ENCODE results near the gene SETDB1.

Gene SETDB1

DNA sequence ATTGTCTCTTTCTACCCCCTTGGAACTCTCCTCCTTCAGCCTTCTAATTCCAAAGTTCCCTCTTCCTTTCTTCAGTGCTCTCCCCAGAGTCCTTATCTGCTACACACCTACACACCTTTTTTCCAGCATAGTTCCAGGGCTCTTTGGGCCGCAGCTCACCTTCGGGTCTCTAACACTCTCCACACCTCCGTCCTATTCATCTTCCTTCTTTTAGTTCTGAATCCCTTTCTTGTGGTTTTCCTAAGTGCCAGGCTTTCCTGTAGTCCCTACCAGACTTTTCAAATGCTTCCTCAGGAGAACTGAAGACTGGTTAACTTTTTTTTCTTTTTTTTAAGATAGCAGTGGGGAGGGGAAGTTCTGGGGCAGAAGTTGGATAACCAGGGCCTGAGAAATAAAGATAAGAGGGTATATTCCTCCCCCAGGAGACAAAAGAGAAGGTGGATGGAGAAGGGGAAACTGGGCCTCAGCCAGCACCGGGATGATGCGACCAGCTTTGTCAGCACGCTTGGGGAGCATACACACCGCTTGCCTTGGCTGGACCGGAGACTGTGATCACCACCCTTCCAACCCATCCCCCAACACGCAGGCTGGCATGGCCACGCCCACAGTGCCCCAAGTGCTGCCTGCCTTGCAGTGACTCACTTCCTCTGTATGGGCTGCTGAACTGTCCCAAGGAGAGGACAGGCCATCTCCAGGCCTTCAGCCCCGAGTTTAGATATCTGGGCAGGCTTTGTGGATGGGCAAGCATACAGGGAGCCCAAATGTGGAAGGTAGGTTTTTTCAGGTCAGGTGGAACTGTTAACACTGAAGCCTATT lies 50.9 kb downstream of the SETDB1 start:
- peak; percentile 76 for DNase-seq

DNA sequence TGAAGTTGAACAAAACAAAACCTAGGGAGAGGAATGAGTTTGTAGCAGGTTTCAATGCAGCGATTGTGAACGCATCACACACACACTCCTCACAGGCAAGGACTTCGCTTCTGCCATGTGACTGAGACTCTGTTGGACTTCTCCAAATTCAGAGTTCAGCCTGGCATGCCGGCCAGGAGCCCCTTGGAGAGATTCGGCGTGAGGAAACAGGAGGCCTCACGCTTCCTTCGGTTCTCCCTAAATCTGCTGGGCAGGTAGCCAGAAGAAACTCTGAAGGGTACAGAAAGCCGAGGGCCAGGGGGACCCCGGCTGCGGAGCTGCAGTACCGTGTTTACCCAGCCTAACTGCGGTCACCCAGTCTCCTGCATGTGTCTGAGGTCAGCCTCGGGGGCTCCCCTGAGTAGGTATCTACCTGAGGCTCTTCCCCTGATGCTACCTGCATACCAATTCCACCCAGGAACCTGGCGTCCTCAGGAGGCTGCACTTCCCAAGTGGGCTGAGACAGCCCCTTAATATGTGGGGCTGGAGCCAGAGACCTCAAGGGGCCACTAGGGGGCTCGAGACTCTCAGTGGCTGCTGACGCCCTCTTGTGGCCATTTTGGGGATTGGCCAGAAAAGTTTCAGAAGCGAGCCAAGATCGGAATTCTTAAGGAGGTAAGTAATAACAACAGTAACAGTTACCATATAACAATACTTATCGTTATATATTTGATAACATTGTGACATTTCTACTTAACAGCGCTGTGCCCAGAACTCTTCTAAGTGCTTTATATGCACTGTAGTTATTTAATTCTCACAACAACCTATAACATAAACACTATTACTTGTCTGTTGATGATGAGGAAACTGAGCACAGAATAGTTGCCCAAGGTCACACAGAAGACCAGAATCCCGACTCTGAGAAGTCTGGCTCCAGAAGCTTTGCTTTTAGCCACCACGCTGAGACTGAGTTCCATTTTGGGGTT lies 53.2 kb downstream of the SETDB1 start:
- DNase-seq, result peak; percentile 93

DNA sequence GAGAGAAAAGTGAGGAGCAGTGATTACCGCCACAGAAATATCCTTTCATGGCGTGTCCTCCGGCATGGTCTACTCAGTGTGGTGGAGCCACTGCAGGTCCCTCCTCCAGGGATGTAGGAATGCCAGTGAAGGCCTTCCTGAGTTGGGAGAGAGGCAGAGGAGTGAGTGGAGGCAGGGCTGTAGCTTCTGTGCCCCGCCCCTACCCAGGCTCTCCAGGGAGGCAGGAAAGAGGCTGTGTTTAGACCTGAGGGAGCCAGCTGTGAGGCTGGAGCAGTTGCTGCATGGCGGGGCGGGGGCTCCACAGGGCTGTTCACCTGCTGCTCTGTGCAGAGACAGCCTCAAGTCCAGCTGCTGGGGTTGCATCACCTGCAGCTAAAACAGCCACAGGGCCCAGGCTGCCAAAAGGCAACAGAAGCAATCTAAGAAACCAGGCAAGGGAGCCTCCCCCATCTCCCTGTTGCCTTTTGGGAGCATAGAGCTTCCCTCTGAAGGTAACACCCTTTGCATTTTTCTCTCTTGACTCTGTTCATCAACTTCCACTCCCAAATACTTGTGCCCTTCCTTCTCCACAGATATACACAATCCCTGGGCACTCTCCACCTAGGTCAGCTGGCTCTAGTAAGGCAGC lies 55.1 kb downstream of the SETDB1 start:
- DNase-seq, result no peak

DNA sequence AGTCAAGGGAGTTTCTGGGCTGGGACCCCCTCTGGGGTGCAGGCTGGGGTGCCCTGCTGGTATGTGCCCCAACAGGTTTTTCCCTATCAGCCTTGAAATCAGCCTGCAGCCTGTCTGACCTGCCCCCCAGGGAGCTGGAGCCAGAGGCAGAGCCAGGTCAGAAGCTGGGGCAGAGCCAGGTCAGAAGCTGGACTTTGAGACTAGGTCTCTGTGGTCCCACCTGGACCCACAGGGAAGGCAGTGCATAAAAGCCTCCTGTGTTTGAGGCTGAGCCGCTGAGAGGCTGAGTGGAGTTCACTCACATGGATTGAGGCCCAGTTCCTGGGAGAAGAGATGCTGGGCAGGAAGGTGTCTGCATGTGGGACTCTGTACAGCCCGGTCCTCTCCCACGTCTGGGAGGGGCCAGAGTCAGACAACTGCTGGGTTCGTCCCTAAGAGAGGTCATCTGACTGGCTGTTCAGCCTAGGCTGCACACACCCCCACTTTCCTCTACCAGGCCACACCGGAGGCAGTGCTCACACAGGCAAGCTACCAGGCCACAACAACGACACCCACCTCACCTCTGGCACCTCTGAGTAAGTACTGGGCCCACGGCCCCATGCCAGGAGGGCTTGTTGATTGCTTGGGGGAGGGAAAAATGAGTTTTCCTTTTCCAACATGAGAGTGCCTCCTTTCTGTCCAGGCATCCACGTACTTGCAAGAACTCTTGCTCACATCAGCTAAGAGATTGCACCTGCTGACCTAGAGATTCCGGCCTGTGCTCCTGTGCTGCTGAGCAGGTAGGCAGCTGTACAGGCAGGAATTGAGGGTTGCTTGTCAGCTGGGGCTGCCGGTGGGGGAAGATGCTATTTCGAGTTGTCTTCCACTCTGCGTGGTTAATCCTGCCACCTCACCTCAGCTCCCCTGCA lies 55.9 kb downstream of the SETDB1 start, which contains the start of gene ANXA9:
Gene ANXA9 (plus strand): TSS at position 488 of the 908 bp plus-strand sequence. CDS start 814 bp downstream, outside the sequence.
- DNase-seq, result no peak

DNA sequence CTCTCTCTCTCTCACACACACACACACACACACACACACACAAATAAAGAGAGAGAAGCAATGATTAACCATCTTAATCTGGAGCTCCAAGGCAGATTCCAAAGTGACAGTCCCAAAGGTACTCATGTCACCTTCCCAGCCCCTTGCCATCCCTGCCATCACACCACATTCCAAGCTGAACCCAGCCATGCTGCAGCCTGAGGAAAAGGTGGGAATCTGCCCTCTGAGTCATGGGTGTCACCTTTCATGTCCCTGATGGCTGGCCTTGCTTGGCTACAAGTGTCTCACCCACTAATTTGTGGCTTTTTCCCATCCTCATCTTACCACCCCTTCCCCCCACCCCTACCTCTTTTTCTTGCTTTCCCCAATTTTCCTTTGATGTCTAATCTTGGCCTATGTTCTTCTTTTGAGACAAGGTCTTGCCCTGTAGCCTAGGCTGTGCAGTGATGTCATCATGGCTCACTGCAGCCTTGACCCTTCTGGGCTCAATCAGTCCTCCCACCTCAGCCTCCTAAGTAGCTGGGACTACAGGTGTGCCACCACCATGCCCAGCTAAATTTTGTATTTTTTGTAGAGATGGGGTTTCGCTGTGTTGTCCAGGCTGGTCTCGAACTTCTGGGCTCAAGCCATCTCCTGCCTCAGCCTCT lies 59.1 kb downstream of the SETDB1 start:
- no peak for DNase-seq

DNA sequence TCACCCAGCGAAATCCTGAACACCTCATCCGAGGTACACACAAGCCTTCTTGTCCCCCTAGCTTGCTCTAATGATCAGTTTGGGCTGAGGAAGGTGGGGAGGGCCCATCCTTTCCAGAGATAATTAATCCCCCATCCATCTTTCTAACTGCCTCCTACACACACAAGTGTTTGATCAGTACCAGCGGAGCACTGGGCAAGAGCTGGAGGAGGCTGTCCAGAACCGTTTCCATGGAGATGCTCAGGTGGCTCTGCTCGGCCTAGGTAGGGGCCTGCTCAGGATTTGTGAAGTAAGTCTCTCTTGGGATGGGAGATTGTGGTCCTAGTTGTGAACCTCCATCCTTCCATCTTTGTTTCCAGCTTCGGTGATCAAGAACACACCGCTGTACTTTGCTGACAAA lies 61.8 kb downstream of the SETDB1 start:
- DNase-seq, result no peak

DNA sequence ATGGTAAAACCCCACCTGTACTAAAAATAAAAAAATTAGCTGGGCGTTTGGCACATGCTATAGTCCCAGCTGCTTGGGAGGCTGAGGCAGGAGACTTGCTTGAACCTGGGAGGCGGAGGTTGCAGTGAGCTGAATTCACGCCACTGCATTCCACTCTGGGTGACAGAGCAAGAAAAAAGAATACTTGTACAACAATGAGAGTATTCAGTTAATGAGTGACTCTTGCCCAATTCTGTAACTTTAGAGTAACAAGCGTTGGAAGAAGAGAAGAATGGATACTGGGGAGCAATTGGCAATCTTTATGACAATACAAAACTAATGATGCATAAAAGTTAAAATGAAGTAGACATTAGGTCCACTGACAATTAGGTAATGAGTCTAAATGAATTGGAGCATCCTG lies 66.5 kb downstream of the SETDB1 start:
- no peak for DNase-seq

DNA sequence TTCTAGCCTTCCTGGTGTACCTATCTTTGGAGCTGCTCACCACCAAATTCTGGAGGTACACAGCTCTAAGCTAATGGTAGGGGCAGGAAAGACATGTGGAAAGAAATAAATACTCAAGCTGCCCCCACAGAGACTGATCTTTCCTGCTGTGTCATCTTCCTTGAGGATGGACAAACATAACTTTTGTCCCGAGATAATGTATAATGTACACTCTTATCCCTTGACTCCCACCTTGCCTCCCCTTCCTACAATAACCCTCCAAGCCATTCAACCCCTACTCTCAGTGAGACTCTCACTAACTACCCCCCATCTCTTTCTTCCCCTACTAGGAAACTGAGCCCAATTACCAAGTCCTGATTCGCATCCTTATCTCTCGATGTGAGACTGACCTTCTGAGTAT lies 68.1 kb downstream of the SETDB1 start:
- DNase-seq, result no peak

DNA sequence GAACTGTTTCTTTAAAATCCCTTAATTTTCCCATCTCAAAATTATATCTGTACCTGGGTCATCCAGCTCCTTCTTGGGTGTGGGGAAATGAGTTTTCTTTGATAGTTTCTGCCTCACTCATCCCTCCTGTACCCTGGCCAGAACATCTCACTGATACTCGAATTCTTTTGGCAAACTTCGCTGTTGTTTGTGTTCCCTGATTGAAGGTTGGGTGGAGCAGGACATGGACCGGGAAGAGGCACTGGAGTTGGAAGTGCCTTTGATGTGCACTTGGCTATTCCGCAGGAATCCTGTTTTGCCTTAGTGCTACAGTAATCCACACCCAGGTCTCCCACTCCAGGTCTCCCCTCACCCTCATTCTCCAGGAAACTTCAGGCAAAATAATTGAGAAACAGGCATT lies 69.3 kb downstream of the SETDB1 start:
- DNase-seq, result no peak

DNA sequence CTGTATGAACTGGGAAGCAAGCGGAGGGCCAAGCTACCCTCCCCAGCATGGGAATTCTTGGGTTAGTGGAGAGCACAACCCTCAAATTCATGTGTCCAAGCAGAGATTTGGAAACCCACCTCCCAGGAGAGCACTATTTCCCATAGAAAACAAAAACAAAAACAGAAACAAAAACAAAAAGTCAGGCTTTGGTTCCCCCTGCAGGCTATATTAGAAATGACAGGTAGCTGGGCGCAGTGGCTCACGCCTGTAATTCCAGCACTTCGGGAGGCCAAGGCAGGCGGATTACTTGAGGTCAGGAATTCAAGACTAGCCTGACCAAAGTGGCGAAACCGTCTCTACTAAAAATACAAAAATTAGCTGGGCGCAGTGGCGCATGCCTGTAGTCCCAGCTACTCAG lies 69.7 kb downstream of the SETDB1 start:
- peak; percentile 31 for DNase-seq

DNA sequence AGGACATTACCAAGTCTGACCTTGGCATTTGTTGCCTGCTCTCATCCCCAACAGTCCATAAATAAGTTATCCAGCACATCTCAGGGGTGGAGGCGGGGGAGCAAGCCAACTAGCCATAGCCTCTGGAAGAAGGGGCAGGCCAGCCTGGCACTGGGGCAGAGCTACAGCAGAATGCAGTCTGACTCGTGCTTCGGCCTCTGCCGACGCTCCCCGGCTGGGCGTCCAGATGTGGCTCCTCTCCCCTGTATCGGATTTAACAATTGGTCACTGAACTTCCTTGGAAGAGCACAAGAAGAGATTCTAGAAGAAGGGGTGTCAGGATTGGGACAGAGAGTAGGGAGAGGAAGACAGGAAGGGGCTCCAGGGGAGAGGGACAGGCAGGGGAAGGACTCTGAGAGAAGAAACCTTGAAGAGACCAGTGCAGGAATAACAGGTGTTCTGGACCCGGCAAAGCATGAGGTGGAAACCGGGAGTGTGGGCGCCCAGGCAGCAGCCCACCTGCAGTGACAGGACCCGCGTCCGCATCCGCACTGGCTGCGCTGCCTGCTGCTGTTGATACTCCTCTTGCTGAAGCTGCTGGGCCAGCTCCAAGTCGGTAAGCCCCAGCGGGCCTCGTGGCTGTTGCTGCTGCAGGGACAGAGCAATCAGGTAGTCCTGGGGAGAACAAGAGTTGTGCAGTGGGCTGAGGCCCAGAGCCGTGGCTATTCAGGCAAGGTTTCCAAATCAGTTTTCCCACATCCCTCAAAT lies 71.1 kb downstream of the SETDB1 start:
- no peak for DNase-seq

DNA sequence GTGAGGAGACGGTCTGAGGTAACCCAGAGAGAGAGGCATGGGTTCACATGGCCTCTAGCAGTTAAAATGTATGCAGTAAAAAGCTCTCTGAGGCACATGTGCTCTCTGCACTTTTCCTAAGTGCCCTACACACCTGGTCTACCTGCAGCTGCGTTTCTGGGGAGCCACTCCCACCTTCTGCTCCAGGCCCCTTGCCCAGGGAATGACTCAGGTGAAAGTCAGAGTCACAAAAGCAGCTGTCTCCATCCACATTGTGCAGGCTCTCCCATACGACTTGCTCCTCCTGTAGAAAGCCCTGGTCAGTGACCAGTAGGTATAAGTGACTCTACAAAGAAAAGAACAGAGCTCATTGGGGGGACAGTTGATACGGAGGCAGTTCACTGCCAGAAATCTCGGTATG lies 71.8 kb downstream of the SETDB1 start:
- no peak for DNase-seq

DNA sequence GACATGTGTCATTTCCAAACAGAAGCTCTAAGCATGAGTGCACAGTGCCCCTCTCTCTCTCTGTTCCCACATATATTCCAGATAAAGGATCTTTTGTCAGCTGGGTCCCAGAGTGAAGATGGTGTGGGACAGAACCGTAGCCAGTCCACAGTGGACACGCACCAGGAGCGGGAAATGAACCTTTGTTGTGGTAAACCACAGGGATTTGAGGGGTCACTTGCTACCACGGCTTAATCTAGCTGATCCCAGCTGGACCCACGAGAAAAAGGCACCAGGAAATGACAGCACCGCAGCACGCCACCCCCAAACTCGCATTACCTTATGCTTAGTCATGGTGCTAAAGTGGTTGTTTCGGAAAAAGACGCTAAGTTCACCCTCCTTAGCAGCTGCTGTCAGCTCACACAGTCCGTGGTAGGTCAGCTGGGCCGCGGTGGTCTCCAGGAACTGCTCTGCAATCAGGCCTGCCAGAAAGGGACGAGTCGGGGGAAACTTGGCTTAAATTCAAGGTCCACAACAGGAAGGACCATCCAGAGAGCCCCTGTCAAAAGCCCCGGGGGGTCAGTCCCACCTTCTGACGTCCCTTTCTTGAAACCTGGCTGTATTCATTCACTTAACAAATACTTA lies 73.0 kb downstream of the SETDB1 start:
- peak; percentile 25 for DNase-seq

DNA sequence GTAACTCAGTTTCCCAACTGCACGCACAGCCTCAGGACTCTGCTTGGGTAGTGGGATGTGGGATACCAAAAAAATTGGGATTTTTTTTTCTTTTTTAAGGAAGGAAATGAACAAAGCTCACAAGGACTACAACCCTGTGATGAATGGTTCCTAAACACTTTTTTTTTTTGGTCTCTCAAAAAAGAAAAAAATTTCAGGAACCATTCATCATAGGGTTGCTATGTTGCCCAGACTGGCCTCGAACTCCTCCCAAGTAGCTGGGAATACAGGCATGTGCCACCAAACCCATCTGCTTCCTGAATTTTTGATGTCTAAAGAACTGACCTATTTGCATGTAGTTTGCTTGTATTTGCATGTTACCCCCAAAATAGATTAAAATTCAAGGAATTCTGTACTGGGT lies 73.8 kb downstream of the SETDB1 start:
- no peak for DNase-seq

DNA sequence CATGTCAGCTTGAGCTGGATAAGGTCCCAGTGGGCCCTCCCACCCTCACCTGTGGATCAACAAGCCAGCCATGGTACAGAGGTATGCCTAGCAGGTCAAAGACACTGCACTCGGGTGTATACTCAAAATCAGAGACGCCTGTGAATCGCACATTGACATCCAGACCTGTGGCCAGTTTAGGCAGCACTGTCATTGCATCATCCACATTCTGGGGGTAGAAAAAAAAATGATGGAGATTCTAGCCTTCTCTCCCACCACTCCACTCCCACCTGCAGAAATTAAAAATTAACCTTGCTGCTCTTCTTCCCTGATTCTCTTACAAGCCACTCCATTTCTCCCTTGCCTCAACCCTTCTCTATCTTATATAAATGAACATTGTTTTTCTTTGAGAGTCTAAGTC lies 74.2 kb downstream of the SETDB1 start:
- DNase-seq, result no peak

DNA sequence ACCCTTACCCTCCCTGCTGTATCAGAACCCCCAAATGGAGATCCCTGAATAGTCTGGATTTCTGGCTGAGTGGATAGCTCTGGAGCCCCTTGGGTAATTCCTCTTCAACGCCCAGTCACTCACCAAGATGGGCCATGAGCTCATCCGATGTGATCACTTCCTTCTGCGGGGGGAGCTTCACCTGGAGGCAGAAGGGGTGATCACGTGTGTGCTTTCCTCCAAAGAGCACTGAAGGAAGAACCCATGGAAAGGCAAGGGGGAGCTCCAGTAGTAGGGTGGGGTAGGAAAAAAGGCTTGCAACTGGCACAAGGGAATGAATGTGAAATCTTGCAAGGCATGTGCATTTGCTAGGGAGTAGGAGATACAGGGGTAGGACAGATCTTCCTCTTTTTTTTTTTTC lies 75.4 kb downstream of the SETDB1 start:
- no peak for DNase-seq

DNA sequence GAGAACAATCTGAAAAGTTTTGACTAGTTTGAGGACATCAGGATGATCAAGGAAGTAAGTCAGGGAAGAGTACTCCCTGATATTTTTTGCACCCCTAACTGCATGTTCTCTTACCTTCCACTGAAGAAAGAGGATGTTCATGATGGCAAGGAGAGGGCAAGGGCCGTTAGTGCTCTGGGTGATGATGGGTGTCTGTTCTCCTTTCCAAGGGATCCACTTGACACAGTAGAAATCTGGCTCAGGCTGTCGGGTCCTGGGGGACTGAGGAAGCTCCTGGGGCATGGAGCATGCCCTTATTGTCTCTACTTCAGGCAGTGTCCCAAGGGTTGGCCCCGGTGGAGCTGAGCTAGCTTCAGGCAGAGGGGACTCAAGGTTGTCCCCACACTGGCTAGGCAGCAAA lies 75.9 kb downstream of the SETDB1 start:
- no peak for DNase-seq

DNA sequence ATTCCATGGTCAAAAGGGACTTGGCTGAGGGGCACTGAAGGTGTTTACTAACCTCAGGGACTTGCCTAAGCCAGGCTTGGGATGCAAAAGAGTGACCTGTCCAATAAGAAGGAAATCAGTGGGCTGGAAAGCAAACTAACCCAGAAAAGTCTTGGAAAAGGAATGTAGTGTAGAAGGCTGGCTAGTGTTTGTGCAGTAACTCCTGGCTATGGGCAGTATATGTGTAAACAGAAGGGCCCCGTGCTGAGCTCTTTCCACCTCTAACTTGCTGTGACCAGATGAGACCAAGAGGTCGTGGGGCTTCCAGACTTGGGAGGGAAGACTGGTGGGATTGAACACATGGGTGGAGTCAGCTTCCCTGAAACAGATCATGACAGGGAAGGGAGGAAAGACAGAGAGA lies 76.4 kb downstream of the SETDB1 start:
- no peak for DNase-seq

DNA sequence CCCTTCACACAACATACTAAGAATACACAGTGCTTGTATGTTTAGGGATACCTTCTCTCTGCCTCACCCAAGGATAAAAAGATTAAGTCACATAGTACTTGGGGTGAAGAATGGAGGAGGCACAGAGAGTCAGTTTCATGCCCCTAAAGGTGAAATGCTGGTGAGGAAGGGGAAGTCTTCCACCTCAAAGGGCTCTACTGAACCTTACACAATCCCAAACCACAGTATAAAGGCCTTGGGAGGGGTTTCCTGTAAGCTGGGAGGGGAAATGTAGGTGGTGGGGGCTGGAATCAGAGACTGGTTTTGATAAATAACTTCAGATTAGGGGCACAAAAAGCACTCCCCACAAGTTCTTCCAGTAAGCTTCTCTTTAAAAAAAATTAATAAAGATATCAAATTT lies 77.0 kb downstream of the SETDB1 start:
- no peak for DNase-seq

DNA sequence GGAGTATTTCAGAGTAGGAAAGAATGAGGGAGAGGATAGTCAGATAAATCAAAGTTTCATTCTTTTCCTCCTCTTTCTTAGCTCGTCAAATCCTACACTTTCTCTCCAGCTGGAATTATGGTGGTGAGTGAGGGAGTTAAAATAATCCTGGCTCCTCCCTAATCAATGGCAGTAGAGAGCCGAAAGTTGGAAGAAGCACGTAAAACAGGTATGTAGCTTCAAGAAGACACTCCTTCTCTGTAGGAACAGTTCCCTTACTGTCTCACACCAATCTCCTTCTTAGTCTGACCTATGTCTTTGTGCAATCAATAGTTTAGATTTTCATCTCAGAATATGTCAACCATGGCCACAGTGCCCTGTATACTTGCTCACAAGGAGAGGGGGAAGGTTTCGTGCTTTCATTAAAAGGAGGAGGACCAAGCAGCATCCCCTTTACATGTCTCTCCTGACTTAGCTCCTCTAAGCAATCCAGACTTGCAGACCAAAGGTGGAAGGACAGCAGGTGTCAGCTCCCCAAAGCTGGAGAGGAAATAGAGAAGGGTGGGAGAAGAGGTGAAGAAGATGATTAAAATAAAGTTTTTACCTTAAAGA lies 79.7 kb downstream of the SETDB1 start:
- no peak for DNase-seq
